GM19043 (cell line): ENCODE measurements around the gene ST3GAL2.
"Not testable (repeated sequence)": the region's sequence is repeated elsewhere in the genome, so short reads cannot be mapped to it uniquely, and the experiment has no call there.

Experiments
- ATAC-seq: cut with Tn5 transposase; IDR thresholded peaks from one replicate; pipeline ENCODE4 v1.9.1; 2021; ENCODE audit warnings: low read depth; ENCODE audit not compliant: unreplicated experiment

ST3GAL2 gene

GRCh38 chr16:70419384-70420327, 19.2 kb downstream of the ST3GAL2 start:
- no peak for ATAC-seq

GRCh38 chr16:70418993-70419318, 19.9 kb downstream of the ST3GAL2 start:
- ATAC-seq: no peak

DNA sequence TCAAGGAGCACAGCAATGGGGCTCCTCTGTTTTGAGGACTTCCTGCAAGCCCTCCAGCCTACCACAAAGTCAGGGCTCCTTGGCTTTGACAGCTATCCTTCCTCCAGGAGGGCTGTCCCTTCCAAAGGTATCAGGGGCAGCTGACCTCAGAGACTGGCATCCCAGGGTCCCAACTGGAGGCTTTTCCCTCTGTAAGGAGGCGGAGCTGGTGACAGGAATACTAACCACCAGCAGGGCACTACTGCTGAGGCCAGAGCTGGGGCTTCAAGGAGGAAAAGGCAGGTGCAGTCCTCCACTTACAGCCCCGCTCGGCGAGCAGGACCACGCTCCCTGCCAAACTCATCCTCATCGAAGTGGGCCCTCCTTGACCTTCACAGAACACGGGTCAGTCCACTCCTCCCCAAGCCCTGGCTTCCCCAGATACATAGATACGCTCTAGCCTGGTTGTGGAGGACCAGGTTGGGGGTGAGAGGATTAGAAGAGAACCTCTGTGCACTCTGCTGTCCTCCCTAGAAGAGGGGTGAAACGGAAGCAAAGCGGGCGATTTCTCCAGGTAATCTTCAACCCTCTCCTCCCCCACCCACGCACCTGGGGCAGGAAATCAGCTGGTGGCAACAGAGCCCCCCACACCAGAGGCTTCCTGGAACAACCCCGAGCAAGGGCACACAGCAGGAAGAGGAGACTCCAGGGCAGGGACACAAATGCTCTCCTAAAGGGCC, 20.5 kb downstream of the ST3GAL2 start:
- no peak for ATAC-seq

DNA sequence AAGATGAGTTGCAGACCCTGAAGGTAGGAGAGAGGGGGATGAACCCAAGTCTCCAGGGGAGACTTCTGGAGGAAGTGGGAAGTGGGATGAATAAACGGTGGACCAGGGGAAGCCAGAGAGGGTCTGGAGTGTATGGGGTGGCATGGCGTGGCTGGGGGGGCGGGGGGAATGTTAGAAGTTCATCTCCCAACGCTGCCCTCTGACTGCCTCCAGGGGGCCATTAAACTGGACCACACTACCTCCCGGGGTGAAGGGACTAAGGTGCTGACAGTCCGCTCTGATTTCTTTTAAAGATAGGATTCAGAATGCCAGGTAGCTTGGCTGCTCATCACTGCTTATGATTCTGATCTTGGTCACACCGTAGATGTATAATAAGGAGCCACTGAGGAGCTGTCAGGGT, 21.2 kb downstream of the ST3GAL2 start:
- no peak for ATAC-seq

GRCh38 chr16:70416748-70417616, 21.9 kb downstream of the ST3GAL2 start:
- ATAC-seq: peak; percentile 75

GRCh38 chr16:70413572-70413971, 25.3 kb downstream of the ST3GAL2 start:
- ATAC-seq: not testable (repeated sequence)

DNA sequence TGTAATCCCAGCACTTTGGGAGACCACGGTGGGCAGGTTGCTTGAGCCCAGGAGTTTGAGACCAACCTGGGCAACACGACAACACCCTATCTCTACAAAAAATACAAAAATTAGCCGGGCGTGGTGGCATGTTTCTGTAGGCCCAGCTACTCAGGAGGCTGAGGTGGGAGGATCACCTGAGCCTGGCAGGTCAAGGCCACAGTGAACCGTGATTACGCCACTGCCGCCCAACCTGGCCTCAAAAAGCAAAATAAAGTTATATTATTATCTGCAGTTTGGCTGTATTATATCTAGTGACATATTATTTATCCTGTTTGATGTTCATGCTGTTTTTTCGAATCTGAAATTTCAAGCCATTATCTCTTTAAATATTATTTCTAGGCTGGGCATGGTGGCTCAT, 26.5 kb downstream of the ST3GAL2 start:
- no peak for ATAC-seq

- no peak for ATAC-seq
Measured at GRCh38 chr16:70410734-70411133, 28.2 kb downstream of the ST3GAL2 start.

GRCh38 chr16:70407811-70408274, 31.1 kb downstream of the ST3GAL2 start:
- no peak for ATAC-seq

GRCh38 chr16:70406104-70406503, 32.8 kb downstream of the ST3GAL2 start:
- ATAC-seq: not testable (repeated sequence)

- ATAC-seq: no peak
Measured at GRCh38 chr16:70402916-70403659, 35.8 kb downstream of the ST3GAL2 start.

- ATAC-seq: no peak
Measured at GRCh38 chr16:70399951-70400350, 38.9 kb downstream of the ST3GAL2 start.

DNA sequence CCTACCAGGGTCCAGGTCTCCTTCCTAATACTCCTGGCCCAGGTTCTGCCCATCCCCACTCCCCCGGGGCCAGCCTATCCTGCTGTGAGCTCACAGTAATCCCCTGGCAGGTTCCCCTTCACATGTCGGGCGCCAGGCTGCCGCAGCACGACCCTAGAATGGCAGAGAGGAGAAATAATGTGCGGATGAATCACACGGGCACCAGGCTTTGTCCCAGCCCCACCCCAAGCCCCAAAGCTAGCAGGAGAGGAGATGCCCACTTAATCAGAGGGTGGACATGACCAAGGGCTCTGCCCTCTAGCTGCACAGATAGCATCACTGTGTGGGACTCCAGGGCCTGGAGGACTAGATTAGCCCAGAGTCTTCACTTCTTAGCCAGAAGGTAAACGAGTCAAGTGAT, 39.5 kb downstream of the ST3GAL2 start:
- ATAC-seq: no peak

- ATAC-seq: no peak
Measured at GRCh38 chr16:70398177-70398743, 40.6 kb downstream of the ST3GAL2 start.

DNA sequence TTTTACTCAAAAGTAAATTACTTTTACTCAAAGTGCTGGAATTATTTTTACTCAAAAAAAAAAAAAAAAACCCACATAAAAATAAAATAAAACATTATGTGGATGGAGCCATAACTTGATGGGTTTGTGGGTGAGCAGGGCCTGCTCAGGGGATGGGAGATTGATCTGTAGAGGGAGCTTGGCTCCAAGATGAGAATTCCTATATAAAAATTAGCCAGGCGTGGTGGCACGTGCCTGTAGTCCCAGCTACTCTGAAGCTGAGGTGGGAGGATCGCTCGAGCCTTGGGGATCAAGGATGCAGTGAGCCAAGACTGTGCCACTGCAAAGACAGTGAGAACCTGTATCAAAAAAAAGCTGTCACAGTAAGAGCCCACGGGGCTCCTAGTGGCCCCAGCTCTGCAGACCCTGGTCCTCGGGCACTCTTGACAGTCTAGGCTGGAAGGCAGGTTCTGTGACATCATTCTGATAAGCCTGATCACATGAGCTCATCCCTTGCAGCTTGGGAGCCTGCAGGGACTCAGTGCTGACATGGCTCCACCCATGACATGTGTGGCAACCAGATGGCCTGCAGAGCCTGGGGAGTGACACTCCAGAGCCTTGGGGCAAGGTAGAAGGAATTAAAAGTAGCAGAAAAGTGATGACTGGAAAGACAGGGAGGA, 42.5 kb downstream of the ST3GAL2 start:
- no peak for ATAC-seq

DNA sequence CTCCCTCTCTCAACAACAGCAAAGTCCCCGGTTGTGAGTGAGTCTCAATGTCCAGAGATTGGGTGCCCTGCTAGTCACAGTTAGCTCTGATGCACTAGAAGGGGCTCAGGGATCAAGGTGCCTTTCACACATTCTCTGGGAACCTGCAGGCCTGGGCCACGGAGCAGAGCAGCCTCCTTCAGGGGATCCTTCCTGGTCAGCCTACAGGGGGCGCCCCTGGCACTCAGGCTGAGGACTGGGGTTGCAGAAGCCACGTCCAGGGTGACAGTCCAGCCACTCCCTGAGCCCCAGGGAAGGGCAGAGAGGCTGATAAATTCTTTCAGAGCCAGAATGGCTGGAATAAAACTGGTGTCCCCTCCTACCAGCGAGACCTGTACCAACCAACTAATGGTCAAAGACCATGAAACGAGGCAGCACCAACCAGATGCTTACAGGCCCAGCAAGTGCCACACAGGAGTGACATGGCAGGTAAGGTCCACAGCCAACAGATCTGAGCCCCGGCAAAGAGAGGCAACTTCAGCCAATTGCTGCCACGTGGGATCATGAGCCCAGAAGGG, 43.5 kb downstream of the ST3GAL2 start:
- ATAC-seq: no peak

- ATAC-seq: no peak
Measured at GRCh38 chr16:70394853-70395252, 44.0 kb downstream of the ST3GAL2 start.

- no peak for ATAC-seq
Measured at GRCh38 chr16:70393662-70394061, 45.2 kb downstream of the ST3GAL2 start.

- ATAC-seq: no peak
Measured at GRCh38 chr16:70392606-70393005, 46.3 kb downstream of the ST3GAL2 start.
